ENCODE data around the gene DNAJC22.

DNAJC22 gene

DNA sequence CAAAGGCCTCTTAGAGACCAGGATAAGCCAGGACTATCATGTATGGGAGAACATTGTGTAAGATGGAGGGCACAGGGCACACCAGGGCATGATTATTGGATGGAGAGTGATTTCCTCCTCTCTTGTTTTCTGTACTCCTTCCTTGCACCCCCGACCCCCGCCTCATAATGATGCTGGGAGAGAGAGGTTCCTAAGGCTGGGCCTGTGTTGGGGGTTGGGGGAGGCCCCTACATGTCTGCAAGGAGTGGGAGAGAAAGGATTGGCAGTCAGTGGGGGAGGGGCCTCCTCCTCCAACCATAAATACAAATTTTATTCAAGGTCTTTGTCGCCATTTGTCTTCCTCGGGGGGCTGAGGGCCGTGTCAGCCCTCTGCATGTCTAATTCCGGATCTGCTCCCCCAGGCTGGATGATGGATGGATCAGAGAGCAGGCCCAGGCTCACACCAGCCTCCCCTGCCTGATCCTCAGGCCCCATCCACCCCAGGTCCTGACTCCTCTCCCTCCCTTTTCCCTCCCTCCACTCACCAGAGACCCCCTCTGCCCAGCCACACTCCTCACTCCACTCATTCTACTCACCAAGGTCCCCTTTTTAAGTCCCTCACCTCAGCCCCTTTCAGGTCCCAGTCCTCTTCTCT, 7.7 kb upstream of the DNAJC22 start:
- TF ChIP-seq, protein P1, sequence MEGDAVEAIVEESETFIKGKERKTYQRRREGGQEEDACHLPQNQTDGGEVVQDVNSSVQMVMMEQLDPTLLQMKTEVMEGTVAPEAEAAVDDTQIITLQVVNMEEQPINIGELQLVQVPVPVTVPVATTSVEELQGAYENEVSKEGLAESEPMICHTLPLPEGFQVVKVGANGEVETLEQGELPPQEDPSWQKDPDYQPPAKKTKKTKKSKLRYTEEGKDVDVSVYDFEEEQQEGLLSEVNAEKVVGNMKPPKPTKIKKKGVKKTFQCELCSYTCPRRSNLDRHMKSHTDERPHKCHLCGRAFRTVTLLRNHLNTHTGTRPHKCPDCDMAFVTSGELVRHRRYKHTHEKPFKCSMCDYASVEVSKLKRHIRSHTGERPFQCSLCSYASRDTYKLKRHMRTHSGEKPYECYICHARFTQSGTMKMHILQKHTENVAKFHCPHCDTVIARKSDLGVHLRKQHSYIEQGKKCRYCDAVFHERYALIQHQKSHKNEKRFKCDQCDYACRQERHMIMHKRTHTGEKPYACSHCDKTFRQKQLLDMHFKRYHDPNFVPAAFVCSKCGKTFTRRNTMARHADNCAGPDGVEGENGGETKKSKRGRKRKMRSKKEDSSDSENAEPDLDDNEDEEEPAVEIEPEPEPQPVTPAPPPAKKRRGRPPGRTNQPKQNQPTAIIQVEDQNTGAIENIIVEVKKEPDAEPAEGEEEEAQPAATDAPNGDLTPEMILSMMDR (IDR thresholded peaks at IDR 0.05; ENCODE audit: borderline replicate concordance, insufficient read depth, low read depth, low read length) = no peak
- H3K4me3 ChIP-seq (ENCODE audit: low read depth, low read length) = no peak overlapping the region

DNA sequence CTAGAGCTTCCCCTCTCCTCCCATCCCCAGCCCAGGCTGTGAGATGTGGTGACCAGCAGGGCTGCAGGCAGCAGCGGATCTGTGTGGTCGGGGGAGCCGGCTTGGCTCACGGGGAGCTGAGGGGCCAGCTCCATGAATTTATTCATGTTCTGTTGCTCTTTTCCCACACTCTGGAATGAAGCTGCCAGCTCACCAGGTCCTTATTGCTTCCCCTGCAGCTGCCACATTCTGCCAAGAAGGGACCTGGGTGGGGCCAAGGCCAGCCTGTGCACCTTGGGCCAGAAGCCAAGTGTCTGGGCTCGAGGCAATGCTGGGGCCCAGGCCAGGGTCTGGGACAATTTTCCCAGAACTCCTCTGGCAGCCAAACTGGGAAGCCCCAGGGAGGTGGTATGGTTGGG, 7.2 kb upstream of the DNAJC22 start:
- H3K4me3 ChIP-seq (ENCODE audit: low read depth, low read length) = no peak overlapping the region
- TF ChIP-seq, protein P1 (IDR thresholded peaks at IDR 0.05; ENCODE audit: borderline replicate concordance, insufficient read depth, low read depth, low read length) = no peak

DNA sequence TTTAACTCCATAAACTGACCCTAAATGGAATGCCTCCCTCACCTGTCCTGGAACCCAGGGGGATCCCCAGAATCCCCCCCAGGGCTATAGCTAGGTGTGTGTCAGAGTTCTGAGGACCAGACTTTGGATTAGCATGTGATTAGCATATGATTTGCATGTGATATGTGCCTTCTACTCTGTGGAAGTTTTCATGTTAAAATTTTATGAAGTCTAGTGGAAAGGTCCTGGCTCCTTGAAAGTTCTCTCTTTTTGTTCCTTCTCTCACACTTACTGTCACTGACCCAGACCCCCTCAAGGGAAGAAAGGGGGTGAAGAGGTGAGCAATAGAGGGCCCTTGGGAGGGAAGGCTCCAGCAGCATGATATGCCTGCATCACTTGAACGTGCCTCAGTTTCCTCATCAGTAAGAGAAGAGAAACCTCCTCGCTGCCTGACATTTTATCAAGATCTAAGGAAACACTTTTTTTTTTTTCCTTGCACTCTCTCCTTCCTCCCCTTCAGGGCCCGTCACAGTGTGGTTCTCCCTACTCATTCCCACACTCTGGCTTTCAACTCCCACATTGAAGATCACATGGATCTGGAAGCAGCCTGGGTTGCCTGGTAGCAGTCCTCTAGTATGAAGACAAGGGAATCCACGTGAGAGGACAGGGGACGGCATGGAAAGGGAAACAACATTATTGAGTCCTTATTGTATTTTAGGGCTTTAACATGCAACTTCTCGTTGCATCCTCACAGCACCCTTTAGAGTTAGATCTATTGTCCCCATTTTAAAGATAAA, 6.4 kb upstream of the DNAJC22 start:
- no peak overlapping the region for H3K4me3 ChIP-seq (ENCODE audit: low read depth, low read length)
- TF ChIP-seq, protein P1 (IDR thresholded peaks at IDR 0.05; ENCODE audit: borderline replicate concordance, insufficient read depth, low read depth, low read length) = no peak

DNA sequence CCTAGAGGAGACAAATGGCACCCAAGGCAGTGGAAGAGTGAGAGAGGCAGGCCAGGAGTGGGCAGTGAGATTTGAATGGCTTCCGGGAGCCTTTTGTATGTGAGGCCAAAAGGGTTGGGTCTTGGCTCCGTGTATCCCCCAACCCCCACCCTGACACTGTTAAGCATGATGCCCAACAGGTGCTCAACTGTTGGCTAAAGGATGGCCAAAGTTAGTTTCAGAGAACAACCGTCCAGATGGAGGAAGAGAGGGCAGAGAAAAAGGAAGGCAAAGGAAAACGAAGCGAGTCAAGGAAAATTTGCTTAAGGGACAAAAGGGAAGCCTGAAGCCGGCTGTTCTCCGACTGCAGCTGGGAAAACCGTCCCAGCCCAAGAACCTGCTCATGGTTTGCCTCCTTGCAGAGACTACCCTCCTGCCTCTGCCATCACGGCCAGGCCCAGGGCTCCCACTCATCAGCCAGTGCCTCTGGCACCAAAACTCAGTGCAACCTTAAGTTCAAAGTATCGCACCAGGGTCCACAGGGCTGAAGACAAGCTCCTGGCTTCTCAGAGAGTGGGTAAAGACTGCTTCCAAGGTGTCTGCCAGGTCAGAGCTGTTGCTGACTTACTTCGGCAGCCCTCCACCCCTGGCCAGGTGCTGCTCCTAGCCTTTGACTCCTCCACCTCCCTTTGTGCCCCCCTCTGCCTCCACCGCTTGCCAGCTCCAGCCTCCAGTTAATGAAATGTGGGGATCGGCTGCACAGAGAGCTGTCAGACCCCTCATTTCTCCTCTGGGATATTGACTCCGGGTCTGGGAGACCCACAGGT, 5.5 kb upstream of the DNAJC22 start:
- no peak overlapping the region for H3K4me3 ChIP-seq (ENCODE audit: low read depth, low read length)
- TF ChIP-seq, protein P1 (IDR thresholded peaks at IDR 0.05; ENCODE audit: borderline replicate concordance, insufficient read depth, low read depth, low read length) = no peak

DNA sequence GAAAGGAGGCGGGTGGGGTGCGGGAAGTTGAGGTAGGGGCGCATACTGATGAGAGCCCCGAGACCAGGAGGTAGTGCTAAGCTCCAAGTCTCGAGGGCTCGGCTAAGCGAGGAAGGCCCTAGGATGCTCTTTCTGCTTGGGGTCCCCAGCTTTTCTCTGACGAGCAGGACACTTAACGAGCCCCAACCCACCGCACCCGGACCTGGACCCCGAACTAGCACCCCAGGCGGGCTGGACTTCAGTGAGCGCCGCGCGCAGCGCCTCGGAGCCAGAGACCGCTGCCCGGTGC, 5.0 kb upstream of the DNAJC22 start:
- TF ChIP-seq, protein P1 (IDR thresholded peaks at IDR 0.05; ENCODE audit: borderline replicate concordance, insufficient read depth, low read depth, low read length) = no peak
- H3K4me3 ChIP-seq (ENCODE audit: low read depth, low read length) = no peak overlapping the region

DNA sequence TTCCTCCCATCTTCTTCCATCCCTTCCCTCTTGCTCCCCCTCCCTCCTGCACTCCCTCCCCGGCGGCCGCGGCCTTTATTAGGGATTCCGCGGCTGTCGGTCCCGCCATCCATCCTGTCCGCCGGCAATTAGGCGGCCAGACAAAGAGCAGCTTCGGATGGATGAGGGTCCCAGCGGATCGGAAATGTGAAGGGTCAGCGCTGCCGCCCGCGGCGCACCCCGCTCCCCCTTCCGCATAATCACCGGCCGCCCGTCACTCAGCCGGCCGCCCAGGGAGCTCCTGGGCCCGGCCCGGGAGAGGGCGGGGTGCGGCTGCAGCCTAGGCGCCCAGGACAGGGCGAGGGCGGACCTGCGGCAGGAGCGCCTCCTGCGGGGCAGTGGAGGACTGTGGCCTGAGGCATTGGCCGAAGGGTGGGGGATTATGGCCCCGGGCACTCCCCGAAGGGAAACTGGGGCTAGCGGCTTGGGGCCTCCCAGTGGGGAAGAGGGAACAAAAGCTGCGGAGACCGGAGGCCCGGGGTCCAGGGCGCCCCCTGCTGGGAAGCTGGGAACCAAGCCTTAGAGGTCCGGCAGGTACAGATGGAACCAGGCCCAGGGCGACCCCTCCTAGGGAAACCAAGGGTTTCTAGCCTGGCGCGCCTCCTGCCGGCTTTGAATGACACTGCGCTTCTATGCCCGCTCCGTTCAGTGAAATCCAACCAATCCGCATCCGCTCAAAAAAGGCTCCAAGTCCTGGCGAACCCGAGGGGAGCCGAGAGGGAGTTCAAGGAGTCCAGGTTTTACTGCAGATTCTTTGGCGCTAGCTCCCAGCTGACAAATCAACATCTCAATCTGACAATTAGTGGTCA, 4.4 kb upstream of the DNAJC22 start:
- TF ChIP-seq, protein P1 (IDR thresholded peaks at IDR 0.05; ENCODE audit: borderline replicate concordance, insufficient read depth, low read depth, low read length) = peak; percentile 86

More for the DNA sequence above, 4.4 kb upstream of the DNAJC22 start:
- H3K4me3 ChIP-seq (ENCODE audit: low read depth, low read length) = peak overlapping the region; percentile 33

Data from GM12875 (cell line).